ENCODE measurements around the gene CNGA1.

Gene CNGA1

GRCh38 chr4:47913861-47914219, 102.6 kb downstream of the CNGA1 start:
- TF ChIP-seq CTCF (IDR thresholded peaks at IDR 0.05; ENCODE audit: control extremely low read depth, extremely low read depth, low read depth, missing control alignments): no peak
- ChIA-PET POLR2A (interaction anchor here (0.7 kb wide), 1 partner anchor 10 kb away, joined by 6 read pairs; no protein-coding TSS in a partner anchor), CTCF (interaction anchor here (0.6 kb wide), 1 partner anchor 20 kb away, joined by 3 read pairs; no protein-coding TSS in a partner anchor)
- DNase-seq (ENCODE audit: extremely low spot score): peak; percentile 28

GRCh38 chr4:47913330-47913729, 103.2 kb downstream of the CNGA1 start:
- POLR2A ChIA-PET: interaction anchor here (0.7 kb wide), 1 partner anchor 10 kb away, joined by 6 read pairs; no protein-coding TSS in a partner anchor
- CTCF ChIA-PET: no interaction called here
- no peak for DNase-seq (ENCODE audit: extremely low spot score)
- no peak for TF ChIP-seq CTCF (IDR thresholded peaks at IDR 0.05; ENCODE audit: control extremely low read depth, extremely low read depth, low read depth, missing control alignments)

- no peak for DNase-seq (ENCODE audit: extremely low spot score)
- ChIA-PET CTCF (interaction anchor here (1.1 kb wide), 1 partner anchor 9 kb away, joined by 6 read pairs; no protein-coding TSS in a partner anchor), POLR2A (no interaction called here)
- no peak for TF ChIP-seq CTCF (IDR thresholded peaks at IDR 0.05; ENCODE audit: control extremely low read depth, extremely low read depth, low read depth, missing control alignments)
Observed at GRCh38 chr4:47907089-47907646, 109.3 kb downstream of the CNGA1 start.

- ChIA-PET POLR2A (no interaction called here), CTCF (interaction anchor here (0.9 to 1.2 kb wide), 3 partner anchors 13 to 58 kb away, joined by 3 to 4 read pairs (median 4); no protein-coding TSS in a partner anchor)
- no peak for DNase-seq (ENCODE audit: extremely low spot score)
- no peak for TF ChIP-seq CTCF (IDR thresholded peaks at IDR 0.05; ENCODE audit: control extremely low read depth, extremely low read depth, low read depth, missing control alignments)
Observed at GRCh38 chr4:47899639-47900038, 116.8 kb downstream of the CNGA1 start.

- no peak for DNase-seq (ENCODE audit: extremely low spot score)
- CTCF ChIA-PET: interaction anchor here (1.1 to 3.2 kb wide), 3 partner anchors 11 to 14 kb away, joined by 3 to 12 read pairs (median 9); no protein-coding TSS in a partner anchor
- no peak for TF ChIP-seq CTCF (IDR thresholded peaks at IDR 0.05; ENCODE audit: control extremely low read depth, extremely low read depth, low read depth, missing control alignments)
- POLR2A ChIA-PET: no interaction called here
Observed at GRCh38 chr4:47891928-47892327, 124.6 kb downstream of the CNGA1 start.
